Epithelial cell of esophagus (primary cell): Measurements from ENCODE around the gene RASSF7.

Source experiments
- DNase-seq: peaks from one replicate; pipeline ENCODE4 v3.0.0; 2010; ENCODE audit warnings: low read depth
- H3K4me3 ChIP-seq: 2 replicates; pipeline ENCODE4 v1.5.1; 2011; ENCODE audit warnings: mild to moderate bottlenecking, low read length, control low read depth
- TF ChIP-seq, protein P1 (sequence below): IDR thresholded peaks from 2 replicates; pipeline ENCODE4 v1.5.1; 2011; ENCODE audit warnings: low read depth, mild to moderate bottlenecking, low read length, control low read depth, inconsistent platforms; ENCODE audit not compliant: insufficient read depth; ENCODE audit errors: missing control alignments

The RASSF7 gene

DNA sequence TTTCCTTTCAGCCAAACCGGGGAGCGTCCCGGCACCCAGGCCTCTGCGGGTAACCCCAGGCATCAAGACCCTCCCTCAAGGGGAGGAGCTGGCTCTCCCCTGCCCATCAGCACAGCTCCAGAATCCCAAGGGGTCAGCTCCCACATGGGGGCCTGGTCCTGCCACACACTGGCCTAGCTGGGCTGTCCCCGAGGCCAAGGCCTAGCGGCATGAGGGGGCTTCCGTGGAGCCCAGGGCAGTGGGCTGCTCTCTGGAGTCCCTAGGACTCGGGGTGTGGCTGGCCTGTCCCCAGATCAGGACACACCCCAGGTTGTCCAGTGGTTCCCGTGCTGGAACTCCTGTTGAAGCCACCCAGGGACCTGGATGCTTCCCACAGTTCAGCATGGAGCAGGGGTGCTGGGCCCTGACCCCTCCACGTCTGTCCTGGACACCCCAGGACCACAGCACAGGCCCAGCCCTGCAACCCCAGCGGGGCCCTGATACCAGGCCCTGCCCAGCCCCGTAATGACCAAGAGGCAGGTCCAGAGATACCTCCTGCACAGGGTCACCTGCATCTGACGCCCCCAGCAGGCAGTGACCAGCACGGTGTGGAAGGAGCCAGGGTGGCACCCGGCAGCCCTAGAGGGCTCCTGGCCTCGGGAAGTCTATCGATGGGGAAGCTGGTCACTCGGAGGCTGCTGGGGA is 30.9 kb upstream of the RASSF7 start:
- TF ChIP-seq, protein P1, sequence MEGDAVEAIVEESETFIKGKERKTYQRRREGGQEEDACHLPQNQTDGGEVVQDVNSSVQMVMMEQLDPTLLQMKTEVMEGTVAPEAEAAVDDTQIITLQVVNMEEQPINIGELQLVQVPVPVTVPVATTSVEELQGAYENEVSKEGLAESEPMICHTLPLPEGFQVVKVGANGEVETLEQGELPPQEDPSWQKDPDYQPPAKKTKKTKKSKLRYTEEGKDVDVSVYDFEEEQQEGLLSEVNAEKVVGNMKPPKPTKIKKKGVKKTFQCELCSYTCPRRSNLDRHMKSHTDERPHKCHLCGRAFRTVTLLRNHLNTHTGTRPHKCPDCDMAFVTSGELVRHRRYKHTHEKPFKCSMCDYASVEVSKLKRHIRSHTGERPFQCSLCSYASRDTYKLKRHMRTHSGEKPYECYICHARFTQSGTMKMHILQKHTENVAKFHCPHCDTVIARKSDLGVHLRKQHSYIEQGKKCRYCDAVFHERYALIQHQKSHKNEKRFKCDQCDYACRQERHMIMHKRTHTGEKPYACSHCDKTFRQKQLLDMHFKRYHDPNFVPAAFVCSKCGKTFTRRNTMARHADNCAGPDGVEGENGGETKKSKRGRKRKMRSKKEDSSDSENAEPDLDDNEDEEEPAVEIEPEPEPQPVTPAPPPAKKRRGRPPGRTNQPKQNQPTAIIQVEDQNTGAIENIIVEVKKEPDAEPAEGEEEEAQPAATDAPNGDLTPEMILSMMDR, result no peak
- no peak overlapping the region for H3K4me3 ChIP-seq
- DNase-seq, result no peak

DNA sequence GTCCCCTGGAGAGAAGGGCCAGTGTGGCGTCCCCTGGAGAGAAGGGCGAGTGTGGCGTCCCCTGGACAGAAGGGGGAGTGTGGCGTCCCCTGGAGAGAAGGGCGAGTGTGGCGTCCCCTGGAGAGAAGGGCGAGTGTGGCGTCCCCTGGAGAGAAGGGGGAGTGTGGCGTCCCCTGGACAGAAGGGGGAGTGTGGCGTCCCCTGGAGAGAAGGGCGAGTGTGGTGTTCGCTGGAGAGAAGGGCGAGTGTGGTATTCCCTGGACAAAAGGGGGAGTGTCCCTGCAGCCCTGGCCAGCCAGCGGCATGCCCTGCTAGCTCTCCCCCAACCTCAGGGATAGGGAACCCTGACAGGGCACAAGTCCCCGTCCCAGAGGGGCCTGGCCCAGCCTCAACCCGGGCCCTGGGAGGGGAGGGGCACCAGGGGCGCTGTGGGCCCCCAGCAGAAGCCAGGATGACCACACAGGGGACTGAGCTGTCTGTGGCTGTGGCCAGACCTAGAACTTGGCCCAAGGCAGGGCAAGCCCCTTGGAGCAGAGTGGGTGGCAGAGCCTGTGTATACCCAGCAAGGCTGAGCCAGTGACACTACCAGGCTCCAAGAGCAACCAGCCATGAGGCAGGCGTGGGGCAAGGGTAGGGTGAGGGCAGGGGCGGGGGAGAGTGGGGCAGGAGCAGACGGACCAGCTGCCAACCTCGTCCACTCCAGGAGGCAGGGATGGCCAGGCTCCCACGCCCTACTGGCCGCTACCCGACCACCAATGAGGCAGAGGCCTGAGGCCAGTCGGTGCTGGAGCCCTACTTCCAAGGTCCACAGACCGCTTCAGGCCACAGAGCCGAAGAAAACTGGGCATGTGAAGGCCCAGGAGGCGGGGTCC is 29.6 kb upstream of the RASSF7 start:
- TF ChIP-seq, protein P1, result no peak
- H3K4me3 ChIP-seq, result no peak overlapping the region
- DNase-seq, result no peak

DNA sequence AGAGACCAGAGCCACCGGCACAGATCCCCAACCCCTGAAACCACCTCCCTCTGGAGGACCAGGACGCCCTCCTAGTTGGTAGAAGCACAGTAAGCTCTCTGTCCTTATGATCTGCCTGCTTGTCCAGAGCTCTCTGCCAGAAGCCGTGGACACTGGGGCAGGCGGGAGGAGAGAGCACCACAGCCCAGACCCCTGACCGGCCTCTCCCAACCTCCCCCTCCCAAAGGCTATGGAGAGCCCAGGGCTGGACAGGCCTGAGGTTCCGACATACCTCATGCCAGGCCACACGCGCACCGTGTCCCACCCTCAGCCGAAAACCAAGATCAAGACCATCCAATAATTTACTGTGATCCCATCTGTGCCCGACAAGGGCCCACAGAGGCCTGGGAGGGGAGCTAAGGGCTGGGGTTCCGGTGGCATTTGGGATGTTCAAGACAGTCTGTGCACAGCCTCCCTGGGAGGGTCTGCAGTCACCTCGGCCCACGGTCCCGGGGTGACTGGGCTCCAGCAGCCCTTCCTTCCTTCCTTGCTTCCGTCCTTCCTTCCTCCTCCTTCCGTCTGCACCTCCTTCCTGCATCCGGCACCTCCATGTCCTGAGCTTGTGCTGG is 28.7 kb upstream of the RASSF7 start:
- TF ChIP-seq, protein P1, result no peak
- DNase-seq, result no peak
- no peak overlapping the region for H3K4me3 ChIP-seq

DNA sequence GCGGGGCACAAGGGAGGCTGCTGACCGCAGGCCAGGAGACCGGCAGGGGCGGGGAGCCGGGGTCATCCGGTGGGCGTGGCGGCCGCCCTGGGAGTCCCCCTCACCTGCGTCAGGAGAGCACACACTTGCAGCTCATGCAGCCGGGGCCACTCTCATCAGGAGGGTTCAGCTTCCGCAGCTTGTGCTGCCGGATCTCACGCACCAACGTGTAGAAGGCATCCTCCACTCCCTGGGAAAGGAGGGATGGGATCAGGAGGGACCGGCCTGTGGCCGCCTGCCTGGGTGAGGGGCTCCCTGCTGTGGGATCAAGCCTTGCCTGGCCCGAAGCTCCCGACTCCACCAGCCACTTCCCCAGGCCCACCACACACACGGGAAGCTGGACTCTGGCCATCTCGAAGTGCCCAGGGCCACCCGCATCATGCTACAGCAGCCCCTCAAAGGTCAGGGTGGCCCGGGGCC is 28.2 kb upstream of the RASSF7 start:
- no peak overlapping the region for H3K4me3 ChIP-seq
- TF ChIP-seq, protein P1, result no peak
- DNase-seq, result no peak

DNA sequence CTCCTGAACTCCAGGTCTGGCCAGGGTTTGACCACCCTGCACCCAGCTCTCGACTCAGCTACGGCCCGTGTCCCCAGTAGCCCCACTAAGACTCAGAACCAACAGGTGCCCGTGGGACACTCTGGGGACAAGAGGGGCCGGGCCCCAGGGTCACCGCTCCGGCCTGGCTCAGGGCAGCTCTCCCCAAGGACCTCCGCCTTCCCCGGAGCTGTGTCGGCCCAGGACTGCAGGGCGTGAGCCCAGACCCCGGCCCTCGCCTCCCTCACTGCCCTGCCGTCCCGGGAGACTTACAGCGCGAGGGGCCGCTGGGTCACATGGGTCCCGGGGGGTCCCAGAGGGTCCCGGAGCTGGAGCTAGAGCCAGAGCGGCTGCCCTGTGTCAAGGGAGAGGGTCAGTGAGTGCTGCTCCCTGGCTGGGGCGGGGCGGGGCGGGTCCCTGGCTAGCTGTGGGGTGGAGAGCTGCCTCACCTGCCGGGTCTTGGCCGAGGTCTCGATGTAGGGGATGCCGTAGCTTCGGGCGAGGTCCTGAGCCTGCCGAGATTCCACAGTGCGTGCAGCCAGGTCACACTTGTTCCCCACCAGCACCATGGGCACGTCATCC is 27.7 kb upstream of the RASSF7 start:
- H3K4me3 ChIP-seq, result no peak overlapping the region
- TF ChIP-seq, protein P1, result no peak
- no peak for DNase-seq

DNA sequence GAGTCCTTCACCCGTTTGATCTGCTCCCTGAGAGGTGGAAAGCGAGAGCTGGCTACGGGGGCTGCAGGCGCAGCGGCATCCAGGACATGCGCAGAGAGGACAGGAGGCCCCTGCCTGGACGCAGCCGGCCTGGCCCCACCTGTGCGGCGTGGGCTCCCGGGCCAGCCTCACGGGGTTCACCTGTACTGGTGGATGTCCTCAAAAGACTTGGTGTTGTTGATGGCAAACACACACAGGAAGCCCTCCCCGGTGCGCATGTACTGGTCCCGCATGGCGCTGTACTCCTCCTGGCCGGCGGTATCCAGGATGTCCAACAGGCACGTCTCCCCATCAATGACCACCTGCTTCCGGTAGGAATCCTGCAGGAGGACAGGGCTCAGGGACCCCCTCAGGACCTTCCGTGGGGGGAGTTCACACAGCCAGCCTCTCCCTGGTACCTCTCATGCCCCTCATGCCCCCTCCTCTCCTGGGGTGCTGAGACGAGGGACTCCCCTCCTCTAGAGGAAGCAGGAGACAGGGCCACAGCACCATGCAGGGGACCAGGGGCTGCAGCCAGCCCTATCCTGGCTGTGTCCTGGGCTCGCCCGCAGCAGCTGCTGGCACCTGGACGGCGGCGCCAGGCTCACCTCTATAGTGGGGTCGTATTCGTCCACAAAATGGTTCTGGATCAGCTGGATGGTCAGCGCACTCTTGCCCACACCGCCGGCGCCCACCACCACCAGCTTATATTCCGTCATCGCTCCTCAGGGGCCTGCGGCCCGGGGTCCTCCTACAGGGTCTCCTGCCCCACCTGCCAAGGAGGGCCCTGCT is 27.0 kb upstream of the RASSF7 start:
- DNase-seq, result no peak
- H3K4me3 ChIP-seq, result peak overlapping the region; percentile 76

More for the DNA sequence above, 27.0 kb upstream of the RASSF7 start:
- TF ChIP-seq, protein P1, result no peak
